ENCODE measurements around the gene IFFO2. TPM values are rescaled to one million over a fixed set of nuclear protein-coding genes. Genes with fewer than 3 reads are reported as not detected.
A peak's percentile ranks its signal among the peaks of the same experiment; 100 is the strongest.

The IFFO2 gene
- polyA plus RNA-seq, 6 donors from 2014 or later = 0.09 to 3.2 (median 1.4) TPM

GRCh38 chr1:18944810-18945209 lies 11.7 kb downstream of the IFFO2 start:
- H3K4me3 Mint-ChIP-seq = peak overlapping the region in 1 of 8 donors; percentile 17
- peak overlapping the region in 2 of 6 donors; percentile 92 to 96 for H3K27ac Mint-ChIP-seq
- DNase-seq (no peak), ATAC-seq (ENCODE audit: low read depth in 2 of 2) (no peak)
- H3K9me3 Mint-ChIP-seq = no peaks in the 10 kb centered on the region
- H3K27me3 Mint-ChIP-seq = no peaks in the 10 kb centered on the region
- H3K4me1 Mint-ChIP-seq = peaks cover 53 to 60% (median 60%) of the 10 kb centered on the region in 3 donors
- no peaks in the 10 kb centered on the region for H3K36me3 Mint-ChIP-seq

- no peak overlapping the region for H3K4me3 Mint-ChIP-seq
- peaks cover 48 to 60% (median 54%) of the 10 kb centered on the region in 3 donors for H3K4me1 Mint-ChIP-seq
- peak overlapping the region in 2 of 6 donors; percentile 65 to 92 for H3K27ac Mint-ChIP-seq
- H3K27me3 Mint-ChIP-seq = no peaks in the 10 kb centered on the region
- no peaks in the 10 kb centered on the region for H3K36me3 Mint-ChIP-seq
- no peak for ATAC-seq (ENCODE audit: low read depth in 2 of 2)
- no peaks in the 10 kb centered on the region for H3K9me3 Mint-ChIP-seq
- DNase-seq = no peak
Observed at GRCh38 chr1:18943914-18944572, 12.4 kb downstream of the IFFO2 start.

GRCh38 chr1:18943162-18943561 lies 13.3 kb downstream of the IFFO2 start:
- Mint-ChIP-seq H3K4me1 (peaks cover 39 to 59% (median 45%) of the 10 kb centered on the region in 3 donors), H3K9me3 (no peaks in the 10 kb centered on the region), H3K27ac (peak overlapping the region in 1 of 6 donors; percentile 65), H3K4me3 (no peak overlapping the region), H3K27me3 (no peaks in the 10 kb centered on the region), H3K36me3 (no peaks in the 10 kb centered on the region)
- no peak for DNase-seq
- no peak for ATAC-seq (ENCODE audit: low read depth in 2 of 2)

- ATAC-seq (ENCODE audit: low read depth in 2 of 2) (no peak), DNase-seq (no peak)
- H3K9me3 Mint-ChIP-seq = no peaks in the 10 kb centered on the region
- H3K27ac Mint-ChIP-seq = no peak overlapping the region
- H3K36me3 Mint-ChIP-seq = no peaks in the 10 kb centered on the region
- peaks cover 32 to 53% (median 37%) of the 10 kb centered on the region in 3 donors for H3K4me1 Mint-ChIP-seq
- no peaks in the 10 kb centered on the region for H3K27me3 Mint-ChIP-seq
- no peak overlapping the region for H3K4me3 Mint-ChIP-seq
Observed at GRCh38 chr1:18942340-18942739, 14.1 kb downstream of the IFFO2 start.

- peak overlapping the region in 1 of 6 donors; percentile 42 for H3K27ac Mint-ChIP-seq
- no peaks in the 10 kb centered on the region for H3K27me3 Mint-ChIP-seq
- no peak for ATAC-seq (ENCODE audit: low read depth in 2 of 2)
- no peaks in the 10 kb centered on the region for H3K36me3 Mint-ChIP-seq
- no peak for DNase-seq
- H3K4me1 Mint-ChIP-seq = peaks cover 34 to 55% (median 34%) of the 10 kb centered on the region in 3 donors
- H3K9me3 Mint-ChIP-seq = no peaks in the 10 kb centered on the region
- no peak overlapping the region for H3K4me3 Mint-ChIP-seq
Observed at GRCh38 chr1:18941221-18942141, 15.0 kb downstream of the IFFO2 start.

GRCh38 chr1:18940303-18941020 lies 16.0 kb downstream of the IFFO2 start:
- H3K27ac Mint-ChIP-seq = no peak overlapping the region
- DNase-seq (no peak), ATAC-seq (ENCODE audit: low read depth in 2 of 2) (no peak)
- no peaks in the 10 kb centered on the region for H3K9me3 Mint-ChIP-seq
- H3K27me3 Mint-ChIP-seq = no peaks in the 10 kb centered on the region
- H3K36me3 Mint-ChIP-seq = no peaks in the 10 kb centered on the region
- no peak overlapping the region for H3K4me3 Mint-ChIP-seq
- H3K4me1 Mint-ChIP-seq = peaks cover 33 to 56% (median 34%) of the 10 kb centered on the region in 3 donors

- Mint-ChIP-seq H3K36me3 (no peaks in the 10 kb centered on the region), H3K4me3 (no peak overlapping the region), H3K9me3 (no peaks in the 10 kb centered on the region), H3K27ac (no peak overlapping the region), H3K4me1 (peaks cover 31 to 48% (median 32%) of the 10 kb centered on the region in 3 donors), H3K27me3 (no peaks in the 10 kb centered on the region)
- DNase-seq (no peak), ATAC-seq (ENCODE audit: low read depth in 2 of 2) (no peak)
Observed at GRCh38 chr1:18939398-18940302, 16.8 kb downstream of the IFFO2 start.

- Mint-ChIP-seq H3K27me3 (no peaks in the 10 kb centered on the region), H3K27ac (peak overlapping the region in 1 of 6 donors; percentile 47), H3K4me1 (peaks cover 24 to 39% (median 30%) of the 10 kb centered on the region in 3 donors), H3K9me3 (no peaks in the 10 kb centered on the region), H3K36me3 (no peaks in the 10 kb centered on the region), H3K4me3 (no peak overlapping the region)
- no peak for ATAC-seq (ENCODE audit: low read depth in 2 of 2)
- no peak for DNase-seq
Observed at GRCh38 chr1:18938707-18939070, 17.8 kb downstream of the IFFO2 start.

- Mint-ChIP-seq H3K27me3 (no peaks in the 10 kb centered on the region), H3K4me3 (no peak overlapping the region), H3K27ac (peak overlapping the region in 2 of 6 donors; percentile 56 to 78), H3K4me1 (peaks cover 21 to 35% (median 30%) of the 10 kb centered on the region in 3 donors), H3K9me3 (no peaks in the 10 kb centered on the region), H3K36me3 (no peaks in the 10 kb centered on the region)
- ATAC-seq (ENCODE audit: low read depth in 2 of 2) = peak in 1 of 2 donors; percentile 25
- no peak for DNase-seq
Observed at GRCh38 chr1:18938008-18938706, 18.3 kb downstream of the IFFO2 start.

- Mint-ChIP-seq H3K4me1 (peaks cover 23 to 41% (median 36%) of the 10 kb centered on the region in 3 donors), H3K27ac (peak overlapping the region in 1 of 6 donors; percentile 78), H3K4me3 (no peak overlapping the region), H3K27me3 (no peaks in the 10 kb centered on the region), H3K36me3 (no peaks in the 10 kb centered on the region), H3K9me3 (no peaks in the 10 kb centered on the region)
- DNase-seq (no peak), ATAC-seq (ENCODE audit: low read depth in 2 of 2) (no peak)
Observed at GRCh38 chr1:18937539-18937938, 18.9 kb downstream of the IFFO2 start.

GRCh38 chr1:18936814-18937481 lies 19.5 kb downstream of the IFFO2 start:
- DNase-seq (no peak), ATAC-seq (ENCODE audit: low read depth in 2 of 2) (no peak)
- H3K4me1 Mint-ChIP-seq = peaks cover 29 to 47% (median 42%) of the 10 kb centered on the region in 3 donors
- H3K9me3 Mint-ChIP-seq = no peaks in the 10 kb centered on the region
- H3K4me3 Mint-ChIP-seq = no peak overlapping the region
- no peaks in the 10 kb centered on the region for H3K27me3 Mint-ChIP-seq
- peak overlapping the region in 3 of 6 donors; percentile 56 to 90 (median 78) for H3K27ac Mint-ChIP-seq
- H3K36me3 Mint-ChIP-seq = no peaks in the 10 kb centered on the region

- H3K36me3 Mint-ChIP-seq = no peaks in the 10 kb centered on the region
- H3K9me3 Mint-ChIP-seq = no peaks in the 10 kb centered on the region
- ATAC-seq (ENCODE audit: low read depth in 2 of 2) (no peak), DNase-seq (no peak)
- H3K4me3 Mint-ChIP-seq = no peak overlapping the region
- no peaks in the 10 kb centered on the region for H3K27me3 Mint-ChIP-seq
- peaks cover 34 to 52% (median 47%) of the 10 kb centered on the region in 3 donors for H3K4me1 Mint-ChIP-seq
- peak overlapping the region in 2 of 6 donors; percentile 15 to 78 for H3K27ac Mint-ChIP-seq
Observed at GRCh38 chr1:18936471-18936813, 20.0 kb downstream of the IFFO2 start.
